ENCODE measurements around the gene JAZF1. TPM values are rescaled to one million over a fixed set of nuclear protein-coding genes. Genes with fewer than 3 reads are reported as not detected.
"Not testable (repeated sequence)": the region's sequence is repeated elsewhere in the genome, so short reads cannot be mapped to it uniquely, and the experiment has no call there.

The JAZF1 gene
- total and polyA plus RNA-seq, 2 donors = 30.7 to 31.9 TPM

DNA sequence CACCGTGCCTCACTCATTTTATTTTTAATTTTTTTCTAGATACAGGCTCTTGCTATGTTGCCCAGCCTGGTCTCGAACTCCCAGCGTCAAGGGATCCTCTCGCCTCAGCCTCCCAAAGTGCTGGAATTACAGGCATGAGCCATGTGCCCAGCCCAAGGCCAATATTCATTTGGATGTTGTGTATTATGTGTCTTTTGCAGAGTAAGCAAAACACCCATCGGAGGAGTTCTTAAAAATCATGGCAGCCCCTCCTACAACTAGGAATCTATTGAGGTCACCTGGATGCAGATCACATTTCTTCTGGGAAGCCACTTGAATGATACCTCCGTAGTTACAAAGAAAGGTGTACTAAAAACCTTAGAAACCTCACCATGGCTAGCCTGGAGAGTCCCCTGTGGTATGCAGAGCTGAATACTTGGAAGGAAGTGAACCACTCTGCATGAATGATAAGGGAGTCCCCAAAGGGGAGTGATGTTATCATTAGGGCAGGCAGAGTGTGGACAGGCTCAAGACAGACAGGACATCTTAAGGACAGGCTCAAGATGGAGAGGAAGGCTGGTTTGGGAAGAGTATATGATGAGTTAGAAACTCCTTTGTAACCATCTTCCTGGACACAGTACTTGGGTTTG is 254.9 kb downstream of the JAZF1 start:
- WGBS = 96% methylated on average over 6 of the region's 6 CpGs
- no peak for DNase-seq (ENCODE audit: extremely low spot score)
- Histone ChIP-seq H3K27ac (ENCODE audit: low read depth) (no peak overlapping the region), H3K4me1 (ENCODE audit: insufficient read depth) (no peaks in the 10 kb centered on the region), H3K4me3 (ENCODE audit: low read depth, low read length) (no peak overlapping the region), H3K36me3 (ENCODE audit: insufficient read depth) (no peaks in the 10 kb centered on the region)

GRCh38 chr7:27923642-27923980 is 257.0 kb downstream of the JAZF1 start:
- no peak overlapping the region for H3K4me3 ChIP-seq (ENCODE audit: low read depth, low read length)
- no peaks in the 10 kb centered on the region for H3K36me3 ChIP-seq (ENCODE audit: insufficient read depth)
- no peaks in the 10 kb centered on the region for H3K4me1 ChIP-seq (ENCODE audit: insufficient read depth)
- WGBS = 49% methylated on average over 4 of the region's 4 CpGs
- no peak for DNase-seq (ENCODE audit: extremely low spot score)
- H3K27ac ChIP-seq (ENCODE audit: low read depth) = no peak overlapping the region

DNA sequence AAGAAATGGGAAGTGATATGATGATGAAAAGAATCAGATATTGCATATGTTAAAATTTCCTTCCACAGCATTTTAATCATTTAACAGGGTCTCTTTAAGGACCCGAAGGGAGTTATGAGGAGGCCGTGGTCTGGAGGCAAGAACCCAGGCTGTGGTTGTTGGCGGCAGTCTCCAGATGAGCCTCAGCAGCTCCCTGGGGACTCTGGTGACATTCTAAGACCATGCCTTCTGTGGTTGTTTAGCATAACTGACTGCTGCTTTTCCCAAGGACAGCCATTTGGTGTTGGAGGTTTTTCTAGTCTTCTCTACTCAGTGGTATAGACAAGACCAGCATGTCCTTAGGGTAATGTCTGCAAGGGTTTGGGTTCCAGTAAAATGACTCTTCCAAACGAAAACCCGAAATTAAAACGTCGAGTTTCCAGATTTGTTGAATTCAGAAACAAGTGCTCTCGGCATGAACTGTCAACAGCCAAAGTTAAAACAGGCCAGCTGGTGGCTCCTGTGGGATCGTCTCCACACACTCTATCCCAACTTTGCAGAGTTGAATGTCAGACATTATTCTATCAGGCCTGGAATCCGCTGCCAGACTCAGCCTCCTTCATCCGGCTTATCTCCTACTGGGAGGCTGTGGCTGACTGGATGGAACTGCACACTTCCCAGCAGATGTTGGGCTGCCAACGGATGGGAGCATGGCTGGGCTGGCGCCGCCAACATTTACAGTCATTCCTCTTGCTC is 257.5 kb downstream of the JAZF1 start:
- no peaks in the 10 kb centered on the region for H3K36me3 ChIP-seq (ENCODE audit: insufficient read depth)
- no peak for DNase-seq (ENCODE audit: extremely low spot score)
- no peak overlapping the region for H3K4me3 ChIP-seq (ENCODE audit: low read depth, low read length)
- whole genome bisulfite sequencing = 42% methylated on average over 14 of the region's 14 CpGs
- no peak overlapping the region for H3K27ac ChIP-seq (ENCODE audit: low read depth)
- H3K4me1 ChIP-seq (ENCODE audit: insufficient read depth) = no peaks in the 10 kb centered on the region

- not testable (repeated sequence) for H3K27ac ChIP-seq (ENCODE audit: low read depth); H3K4me3 ChIP-seq (ENCODE audit: low read depth, low read length); DNase-seq (ENCODE audit: extremely low spot score); H3K4me1 ChIP-seq (ENCODE audit: insufficient read depth); H3K36me3 ChIP-seq (ENCODE audit: insufficient read depth)
- 98% methylated on average over 8 of the region's 8 CpGs for WGBS
Observed at GRCh38 chr7:27922389-27922788, 258.2 kb downstream of the JAZF1 start.

DNA sequence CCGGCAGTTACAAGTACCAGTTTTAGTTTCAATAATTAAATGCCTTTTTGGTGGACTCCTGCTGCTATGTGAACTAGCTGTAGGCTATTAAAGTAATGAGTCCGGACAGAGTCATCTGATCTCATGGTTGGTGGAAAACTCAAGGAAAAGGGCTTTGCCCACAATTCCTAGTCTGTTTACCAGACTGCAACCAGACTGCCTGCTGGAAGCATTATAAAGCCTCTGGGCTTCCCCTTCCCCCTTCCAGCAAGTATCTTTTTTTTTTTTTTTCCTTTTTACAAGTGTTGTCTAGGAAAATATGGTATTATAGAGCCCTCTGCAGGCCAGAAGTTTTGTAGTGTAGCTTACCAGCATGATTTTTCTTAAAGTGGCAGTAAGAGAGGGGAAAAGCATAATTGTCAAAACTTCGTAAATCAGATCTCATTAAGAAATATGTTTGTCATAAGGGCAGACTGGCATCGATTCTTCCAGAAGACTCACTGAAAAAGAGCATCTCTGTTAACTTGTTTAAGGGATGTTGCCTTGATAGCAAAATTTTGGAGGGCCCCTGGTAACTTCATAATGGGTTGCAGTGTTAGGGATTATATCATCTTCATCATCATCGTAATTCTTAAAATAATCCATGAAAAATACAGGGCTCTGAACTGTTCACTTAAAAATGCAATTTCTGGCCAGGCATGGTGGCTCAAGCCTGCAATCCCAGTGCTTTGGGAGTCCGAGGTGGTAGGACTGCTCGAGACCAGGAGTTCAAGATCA is 259.3 kb downstream of the JAZF1 start:
- no peak overlapping the region for H3K27ac ChIP-seq (ENCODE audit: low read depth)
- H3K4me1 ChIP-seq (ENCODE audit: insufficient read depth) = no peaks in the 10 kb centered on the region
- DNase-seq (ENCODE audit: extremely low spot score) = peak; percentile 83

DNA sequence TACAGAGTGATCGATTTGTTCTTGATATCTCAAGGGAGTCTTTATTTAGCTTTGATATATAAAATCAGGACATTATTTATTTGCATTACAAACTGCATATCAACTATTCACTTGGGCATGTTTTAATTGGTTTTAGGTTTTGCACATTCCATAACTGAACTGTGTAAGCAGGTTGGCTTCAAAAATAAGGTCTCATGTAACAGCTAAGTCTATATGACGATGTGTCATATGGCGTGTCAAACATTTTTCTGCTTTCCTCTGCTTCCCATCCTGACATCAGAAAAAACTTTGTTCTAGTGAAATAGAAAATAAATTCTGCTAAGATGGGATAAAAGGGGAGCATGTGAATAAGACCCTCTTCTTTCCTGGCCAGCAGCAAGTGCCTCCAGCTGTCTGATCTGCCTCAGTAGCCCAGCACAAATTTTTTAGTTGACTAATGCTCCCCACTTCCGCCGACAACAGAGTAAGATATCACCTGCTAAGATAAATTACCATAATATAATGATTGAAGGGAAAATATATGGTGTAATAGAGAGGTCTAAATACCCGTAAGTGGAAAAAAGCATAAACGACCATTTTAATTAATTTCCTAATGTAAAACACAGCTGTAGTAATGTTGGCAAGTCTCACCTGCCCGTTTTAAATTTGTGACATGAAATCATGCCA is 260.2 kb downstream of the JAZF1 start:
- H3K27ac ChIP-seq (ENCODE audit: low read depth) = no peak overlapping the region
- H3K4me3 ChIP-seq (ENCODE audit: low read depth, low read length) = no peak overlapping the region
- 78% methylated on average over 8 of the region's 8 CpGs for WGBS
- H3K4me1 ChIP-seq (ENCODE audit: insufficient read depth) = no peaks in the 10 kb centered on the region
- no peak for DNase-seq (ENCODE audit: extremely low spot score)
- no peaks in the 10 kb centered on the region for H3K36me3 ChIP-seq (ENCODE audit: insufficient read depth)

More for the DNA sequence above, 259.3 kb downstream of the JAZF1 start:
- 45% methylated on average over 7 of the region's 7 CpGs for WGBS
- H3K36me3 ChIP-seq (ENCODE audit: insufficient read depth) = no peaks in the 10 kb centered on the region
- H3K4me3 ChIP-seq (ENCODE audit: low read depth, low read length) = no peak overlapping the region

GRCh38 chr7:27918503-27918902 is 262.1 kb downstream of the JAZF1 start:
- H3K27ac ChIP-seq (ENCODE audit: low read depth) = no peak overlapping the region
- H3K4me1 ChIP-seq (ENCODE audit: insufficient read depth) = no peaks in the 10 kb centered on the region
- no peak for DNase-seq (ENCODE audit: extremely low spot score)
- 90% methylated on average over 1 of the region's 1 CpG for WGBS
- H3K4me3 ChIP-seq (ENCODE audit: low read depth, low read length) = no peak overlapping the region
- H3K36me3 ChIP-seq (ENCODE audit: insufficient read depth) = no peaks in the 10 kb centered on the region

DNA sequence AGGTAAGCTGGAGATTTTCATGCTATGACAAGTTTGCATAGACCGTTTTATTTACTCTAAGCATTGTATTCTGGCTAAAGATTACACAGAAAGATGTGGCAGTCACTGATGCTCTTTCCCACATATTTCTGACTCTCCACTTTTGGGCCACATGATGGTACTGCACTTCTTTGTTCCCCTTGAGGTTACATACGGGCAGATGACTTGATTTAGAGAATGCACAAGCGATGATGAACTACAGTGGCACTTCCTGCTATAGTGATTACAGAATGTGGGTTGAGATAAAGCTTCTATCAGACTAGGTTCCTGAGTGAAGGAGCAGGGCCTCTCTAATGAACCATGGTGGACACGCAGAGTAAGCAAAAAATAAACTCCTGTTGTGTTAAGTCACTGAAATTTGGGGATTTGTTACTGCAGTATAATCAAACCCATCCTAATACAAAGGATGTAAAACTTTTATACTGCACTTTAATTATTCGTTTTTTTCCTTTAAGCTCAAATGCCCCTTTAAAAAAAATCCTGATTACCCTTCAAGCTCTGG is 262.8 kb downstream of the JAZF1 start:
- Histone ChIP-seq H3K36me3 (ENCODE audit: insufficient read depth) (no peaks in the 10 kb centered on the region), H3K27ac (ENCODE audit: low read depth) (no peak overlapping the region), H3K4me1 (ENCODE audit: insufficient read depth) (no peaks in the 10 kb centered on the region), H3K4me3 (ENCODE audit: low read depth, low read length) (no peak overlapping the region)
- 70% methylated on average over 5 of the region's 5 CpGs for WGBS
- DNase-seq (ENCODE audit: extremely low spot score) = no peak

GRCh38 chr7:27917119-27917518 is 263.5 kb downstream of the JAZF1 start:
- Histone ChIP-seq H3K27ac (ENCODE audit: low read depth) (no peak overlapping the region), H3K4me1 (ENCODE audit: insufficient read depth) (no peaks in the 10 kb centered on the region), H3K4me3 (ENCODE audit: low read depth, low read length) (no peak overlapping the region), H3K36me3 (ENCODE audit: insufficient read depth) (no peaks in the 10 kb centered on the region)
- 92% methylated on average over 2 of the region's 2 CpGs for WGBS
- DNase-seq (ENCODE audit: extremely low spot score) = no peak

- Histone ChIP-seq H3K27ac (ENCODE audit: low read depth) (no peak overlapping the region), H3K4me1 (ENCODE audit: insufficient read depth) (no peaks in the 10 kb centered on the region), H3K4me3 (ENCODE audit: low read depth, low read length) (no peak overlapping the region), H3K36me3 (ENCODE audit: insufficient read depth) (no peaks in the 10 kb centered on the region)
- WGBS = 93% methylated on average over 1 of the region's 1 CpG
- DNase-seq (ENCODE audit: extremely low spot score) = no peak
Observed at GRCh38 chr7:27916372-27916771, 264.2 kb downstream of the JAZF1 start.

DNA sequence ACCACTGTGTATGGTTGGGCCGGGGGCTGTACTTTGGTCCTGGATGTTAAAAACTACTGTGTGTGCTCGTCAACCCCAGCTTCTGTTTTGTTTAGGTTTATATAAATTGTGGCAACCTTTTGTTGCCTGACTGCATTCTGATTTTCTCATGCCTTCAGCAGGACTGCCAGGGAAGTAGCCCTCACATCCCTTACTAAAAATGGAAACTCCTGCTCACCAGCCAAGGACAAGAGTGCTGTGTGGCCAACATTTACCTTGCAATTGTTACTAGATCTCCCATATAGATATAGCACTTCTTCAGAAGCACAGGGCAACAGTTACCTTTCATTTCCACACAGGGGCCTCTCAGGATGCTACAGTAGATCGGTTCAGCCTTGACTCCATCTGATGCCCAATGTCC is 266.2 kb downstream of the JAZF1 start:
- 81% methylated on average over 3 of the region's 3 CpGs for WGBS
- no peaks in the 10 kb centered on the region for H3K36me3 ChIP-seq (ENCODE audit: insufficient read depth)
- H3K4me3 ChIP-seq (ENCODE audit: low read depth, low read length) = no peak overlapping the region
- no peak overlapping the region for H3K27ac ChIP-seq (ENCODE audit: low read depth)
- no peaks in the 10 kb centered on the region for H3K4me1 ChIP-seq (ENCODE audit: insufficient read depth)
- no peak for DNase-seq (ENCODE audit: extremely low spot score)

GRCh38 chr7:27912751-27913150 is 267.8 kb downstream of the JAZF1 start:
- WGBS = 97% methylated on average over 7 of the region's 7 CpGs
- H3K27ac ChIP-seq (ENCODE audit: low read depth) = no peak overlapping the region
- no peak overlapping the region for H3K4me3 ChIP-seq (ENCODE audit: low read depth, low read length)
- H3K4me1 ChIP-seq (ENCODE audit: insufficient read depth) = no peaks in the 10 kb centered on the region
- H3K36me3 ChIP-seq (ENCODE audit: insufficient read depth) = no peaks in the 10 kb centered on the region
- DNase-seq (ENCODE audit: extremely low spot score) = no peak

DNA sequence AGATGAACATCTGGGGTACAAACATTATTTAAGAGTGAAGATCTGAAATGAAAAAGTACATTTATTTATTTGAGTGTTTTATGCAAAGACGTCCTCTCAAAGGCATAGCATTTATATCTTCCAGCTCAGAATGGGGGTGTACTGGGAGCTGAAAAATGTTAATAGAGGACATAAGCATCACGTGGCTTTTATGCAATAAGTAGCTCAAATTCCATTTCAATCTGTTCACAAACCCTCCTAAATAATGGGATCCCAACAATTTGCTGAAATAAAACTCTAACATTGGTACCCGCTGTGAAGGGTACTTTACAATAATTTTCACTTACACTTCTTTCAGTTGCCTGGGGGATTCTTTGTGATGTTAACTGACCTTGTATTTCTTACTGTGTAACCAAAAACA is 268.7 kb downstream of the JAZF1 start:
- Histone ChIP-seq H3K4me1 (ENCODE audit: insufficient read depth) (no peaks in the 10 kb centered on the region), H3K4me3 (ENCODE audit: low read depth, low read length) (no peak overlapping the region), H3K27ac (ENCODE audit: low read depth) (no peak overlapping the region), H3K36me3 (ENCODE audit: insufficient read depth) (no peaks in the 10 kb centered on the region)
- WGBS = 90% methylated on average over 3 of the region's 3 CpGs
- DNase-seq (ENCODE audit: extremely low spot score) = no peak
